ENCODE data around the gene MYO5B.
"Not testable (repeated sequence)": the region's sequence is repeated elsewhere in the genome, so short reads cannot be mapped to it uniquely, and the experiment has no call there.

MYO5B gene

GRCh38 chr18:50099725-50100407 is 95.1 kb downstream of the MYO5B start:
- no peak for DNase-seq (ENCODE audit: low read depth)

DNA sequence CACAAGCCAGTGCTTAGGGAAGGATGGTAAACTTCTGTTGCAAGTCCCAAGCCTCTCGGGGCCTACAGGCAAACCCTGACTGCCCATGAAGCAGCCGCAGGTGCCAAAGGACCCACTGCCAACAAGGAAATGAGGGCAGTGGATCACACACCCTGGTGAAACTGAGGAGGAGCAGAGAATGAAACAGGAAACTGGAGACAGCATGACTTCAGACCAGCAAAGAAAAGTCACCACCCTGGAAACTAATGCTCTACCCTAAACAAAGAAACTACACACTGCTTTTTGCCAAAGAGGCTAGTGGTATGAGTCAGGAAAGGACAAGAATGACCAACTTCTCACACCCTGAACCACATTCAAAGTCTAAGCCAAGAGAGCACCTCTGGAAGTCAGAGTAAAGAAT is 97.2 kb downstream of the MYO5B start:
- DNase-seq (ENCODE audit: low read depth): no peak

DNA sequence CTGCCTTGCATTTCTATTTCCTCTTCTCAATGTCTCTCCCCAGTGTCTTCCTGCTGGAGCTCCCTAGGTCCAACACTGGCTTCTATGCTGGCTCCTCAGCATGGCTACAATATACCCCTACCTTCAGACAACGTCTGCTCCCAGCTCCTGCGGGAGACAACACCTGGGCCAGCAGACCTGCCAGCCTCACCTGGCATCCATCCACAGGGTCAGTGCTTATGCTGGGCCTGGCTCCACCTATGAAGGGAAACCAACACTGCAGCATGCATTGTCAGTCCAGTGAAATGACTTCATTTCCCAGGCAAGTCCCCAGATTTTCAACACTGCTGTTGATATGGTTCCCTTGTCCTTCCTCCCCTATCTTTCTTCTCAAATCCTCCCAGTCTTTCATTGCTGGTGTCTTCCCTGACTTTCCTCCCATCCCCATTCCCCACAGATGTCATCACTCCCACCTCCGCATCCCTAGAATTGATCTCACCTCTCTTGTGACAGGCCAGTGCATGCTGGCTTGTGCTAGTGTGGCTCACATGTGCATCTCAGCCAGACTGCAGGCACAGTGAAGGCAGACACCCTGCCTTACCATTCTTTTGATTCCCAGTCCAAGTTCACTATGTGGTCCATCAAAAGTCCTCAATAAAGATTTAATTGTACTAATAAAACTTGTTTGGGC is 98.0 kb downstream of the MYO5B start:
- no peak for DNase-seq (ENCODE audit: low read depth)

GRCh38 chr18:50094786-50095185 is 100.2 kb downstream of the MYO5B start:
- DNase-seq (ENCODE audit: low read depth): not testable (repeated sequence)

GRCh38 chr18:50094221-50094773 is 100.7 kb downstream of the MYO5B start:
- no peak for DNase-seq (ENCODE audit: low read depth)

- DNase-seq (ENCODE audit: low read depth): no peak
Observed at GRCh38 chr18:50093366-50094064, 101.4 kb downstream of the MYO5B start.

DNA sequence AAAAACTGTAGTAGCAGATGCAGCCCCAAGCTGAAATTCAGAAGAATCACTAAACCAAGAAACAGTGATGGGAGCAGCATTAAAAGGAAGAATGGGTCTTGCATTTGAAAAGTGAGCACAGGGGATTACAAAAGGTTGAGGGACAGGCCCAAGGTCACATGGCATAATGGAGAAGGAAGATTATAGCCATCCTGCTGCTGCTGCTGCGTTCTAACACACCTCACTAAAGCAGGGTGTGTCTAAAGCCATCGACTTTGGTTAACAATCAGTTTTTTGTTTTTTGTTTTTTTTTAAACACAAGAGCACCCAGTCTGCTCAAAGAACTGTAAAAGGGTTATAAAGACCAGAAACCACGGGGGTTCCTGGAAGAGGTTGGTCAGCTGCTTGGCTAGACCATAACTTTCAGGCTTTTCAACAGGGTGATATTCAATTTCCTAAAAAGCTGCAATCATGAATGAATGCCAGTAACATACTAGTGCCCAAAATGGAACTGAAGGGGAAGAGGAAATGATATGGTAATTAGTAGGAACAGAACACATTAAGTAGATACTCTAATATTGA is 102.6 kb downstream of the MYO5B start:
- DNase-seq (ENCODE audit: low read depth): no peak

- DNase-seq (ENCODE audit: low read depth): no peak
Observed at GRCh38 chr18:50091509-50092244, 103.3 kb downstream of the MYO5B start.

GRCh38 chr18:50090370-50091312 is 104.3 kb downstream of the MYO5B start:
- no peak for DNase-seq (ENCODE audit: low read depth)

GRCh38 chr18:50089702-50090101 is 105.2 kb downstream of the MYO5B start:
- DNase-seq (ENCODE audit: low read depth): no peak

- no peak for DNase-seq (ENCODE audit: low read depth)
Observed at GRCh38 chr18:50083708-50084107, 111.2 kb downstream of the MYO5B start.

- DNase-seq (ENCODE audit: low read depth): no peak
Observed at GRCh38 chr18:50080932-50081560, 113.9 kb downstream of the MYO5B start.

DNA sequence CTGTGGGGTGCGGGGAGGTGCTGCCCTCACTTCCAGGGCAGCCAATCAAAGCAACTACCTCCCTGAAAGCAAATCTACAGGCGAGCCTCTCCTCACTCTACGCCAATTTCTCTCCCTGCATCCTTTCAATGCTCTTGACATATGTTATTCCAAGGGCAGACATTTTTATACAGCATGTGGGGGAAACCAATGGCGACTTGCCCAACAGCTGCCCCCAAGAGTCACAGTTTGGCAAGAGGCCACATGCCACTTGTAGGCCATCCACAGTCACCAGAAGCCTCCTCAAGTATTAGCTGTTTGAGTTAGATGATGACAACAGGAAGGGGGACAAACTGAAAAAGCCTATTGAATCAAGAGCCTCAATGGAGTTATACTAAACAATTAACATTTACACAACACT is 114.6 kb downstream of the MYO5B start:
- no peak for DNase-seq (ENCODE audit: low read depth)

GRCh38 chr18:50079571-50080295 is 115.2 kb downstream of the MYO5B start:
- no peak for DNase-seq (ENCODE audit: low read depth)

DNA sequence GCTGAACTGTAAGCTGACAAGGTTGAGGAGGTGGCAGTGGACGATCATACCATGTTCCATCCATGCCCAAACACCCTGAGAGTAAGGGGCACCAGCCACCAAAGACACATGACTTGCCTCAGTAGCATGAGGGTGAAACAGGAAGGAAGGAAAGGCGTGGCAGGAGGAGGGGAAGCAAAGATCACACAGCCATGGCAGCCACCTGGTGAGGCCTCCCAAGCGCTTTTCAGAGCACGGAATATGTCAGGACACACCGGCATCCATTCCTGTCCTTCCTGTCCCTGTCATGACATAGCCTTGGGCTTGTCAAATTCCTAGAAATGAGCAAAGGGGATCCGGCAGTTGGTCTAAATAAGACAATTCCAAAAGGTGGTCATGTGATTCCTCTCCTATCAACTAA is 118.7 kb downstream of the MYO5B start:
- DNase-seq (ENCODE audit: low read depth): no peak

DNA sequence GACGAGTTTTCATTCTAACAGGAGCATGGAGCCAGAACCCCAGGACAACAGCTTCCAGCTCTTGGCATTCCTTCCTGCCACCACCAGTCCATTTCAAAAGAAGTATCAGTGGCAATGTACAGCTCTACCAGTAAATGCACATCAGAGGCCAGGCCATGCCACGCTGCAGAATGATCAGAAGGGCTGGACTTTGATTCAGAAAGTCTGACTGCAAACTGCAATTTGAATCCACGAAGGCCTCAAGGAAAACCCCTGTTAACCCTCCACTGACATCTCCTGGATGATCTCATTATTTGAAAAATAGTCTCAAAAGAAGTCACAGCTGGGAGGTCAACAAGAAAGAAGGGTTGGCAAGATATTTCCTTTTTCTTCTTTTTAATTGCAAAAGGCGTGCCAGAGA is 119.2 kb downstream of the MYO5B start:
- no peak for DNase-seq (ENCODE audit: low read depth)

GRCh38 chr18:50074404-50074803 is 120.5 kb downstream of the MYO5B start:
- DNase-seq (ENCODE audit: low read depth): no peak

GRCh38 chr18:50073319-50073718 is 121.6 kb downstream of the MYO5B start:
- DNase-seq (ENCODE audit: low read depth): no peak

- no peak for DNase-seq (ENCODE audit: low read depth)
Observed at GRCh38 chr18:50072146-50072545, 122.8 kb downstream of the MYO5B start.

DNA sequence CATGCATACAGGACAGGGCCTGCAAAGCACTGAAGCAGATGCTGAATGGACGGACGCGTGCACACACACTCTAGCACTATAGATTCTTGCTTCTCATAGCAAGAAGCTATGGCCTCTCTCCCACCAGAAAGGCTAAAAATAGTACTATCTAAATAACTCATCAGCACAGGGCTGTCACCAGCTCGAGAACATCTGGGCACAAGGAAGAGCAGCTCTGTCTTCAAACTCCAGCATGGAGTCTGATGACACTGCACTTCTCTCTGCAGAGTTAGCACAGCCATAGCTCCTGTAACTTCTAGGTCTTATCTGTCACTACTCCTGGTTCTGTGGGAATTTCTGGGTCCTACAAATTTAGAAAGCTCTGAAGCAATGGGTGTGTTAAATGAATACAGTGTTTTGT is 123.5 kb downstream of the MYO5B start:
- no peak for DNase-seq (ENCODE audit: low read depth)
